Stimulated activated naive B cell treated with anti-CD40 and anti-IgM and Interleukin-4, amounts not matched to agents 10 μg/mL and 1 μg/mL and 100 μg/mL, for 72 hours (primary cell): ENCODE data around the gene COL12A1.
A peak's percentile ranks its signal among the peaks of the same experiment; 100 is the strongest.

Experiments
- ATAC-seq, 2 donors: fragments of 150-1000 bp; cut with Tn5 transposase; replicated peaks; 2 replicates each; pipeline ENCODE4 v1.10.0; 2021; ENCODE audit warnings: moderate library complexity in 1 of 2
- DNase-seq: peaks from one replicate; pipeline ENCODE4 v3.0.0; 2021
- H3K27ac Mint-ChIP-seq: one replicate; pipeline ENCODE4 v1.8.0; 2022; ENCODE audit warnings: mild to moderate bottlenecking, mixed read lengths
- H3K27me3 Mint-ChIP-seq, 2 donors: one replicate each; pipeline ENCODE4 v1.8.0; 2022; ENCODE audit warnings: mixed read lengths in 2 of 2
- H3K36me3 Mint-ChIP-seq, 2 donors: one replicate each; pipeline ENCODE4 v1.8.0; 2022; ENCODE audit warnings: mixed read lengths in 2 of 2, mild to moderate bottlenecking in 1 of 2
- H3K4me1 Mint-ChIP-seq, 2 donors: one replicate each; pipeline ENCODE4 v1.8.0; 2022; ENCODE audit warnings: mixed read lengths in 2 of 2, mild to moderate bottlenecking in 1 of 2
- H3K4me3 Mint-ChIP-seq, 2 donors: one replicate each; pipeline ENCODE4 v1.8.0; 2022; ENCODE audit warnings: mild to moderate bottlenecking in 2 of 2, mixed read lengths in 2 of 2, moderate library complexity in 1 of 2
- H3K9me3 Mint-ChIP-seq, 2 donors: one replicate each; pipeline ENCODE4 v1.8.0; 2022; ENCODE audit warnings: mixed read lengths in 2 of 2, mild to moderate bottlenecking in 1 of 2

Gene COL12A1

DNA sequence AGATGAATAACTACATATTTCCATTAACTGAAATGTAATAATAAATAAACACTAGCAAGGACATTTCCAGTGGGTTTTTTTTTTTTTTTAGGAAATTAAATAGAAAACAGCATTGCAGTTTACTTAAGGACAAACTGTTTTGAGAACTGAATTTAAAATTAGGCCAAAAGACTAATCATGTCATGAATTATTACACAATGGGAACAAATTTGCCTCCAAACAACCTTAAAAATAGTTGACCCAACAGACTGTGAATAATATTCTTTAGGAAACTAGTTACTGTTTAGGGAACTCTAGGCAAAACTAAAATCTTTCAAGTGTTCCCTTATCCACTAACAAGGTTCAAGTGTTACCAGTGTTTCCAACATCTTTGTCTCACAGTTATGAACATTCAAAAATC lies 16.4 kb upstream of the COL12A1 start:
- no peak overlapping the region for H3K27ac Mint-ChIP-seq
- no peak for DNase-seq
- H3K27me3 Mint-ChIP-seq: peaks cover 23 to 51% of the 10 kb centered on the region in 2 donors
- H3K9me3 Mint-ChIP-seq: no peaks in the 10 kb centered on the region
- H3K4me1 Mint-ChIP-seq: peaks cover under 1 to 5% of the 10 kb centered on the region in 2 donors
- no peak overlapping the region for H3K4me3 Mint-ChIP-seq
- H3K36me3 Mint-ChIP-seq: no peaks in the 10 kb centered on the region
- no peak for ATAC-seq

DNA sequence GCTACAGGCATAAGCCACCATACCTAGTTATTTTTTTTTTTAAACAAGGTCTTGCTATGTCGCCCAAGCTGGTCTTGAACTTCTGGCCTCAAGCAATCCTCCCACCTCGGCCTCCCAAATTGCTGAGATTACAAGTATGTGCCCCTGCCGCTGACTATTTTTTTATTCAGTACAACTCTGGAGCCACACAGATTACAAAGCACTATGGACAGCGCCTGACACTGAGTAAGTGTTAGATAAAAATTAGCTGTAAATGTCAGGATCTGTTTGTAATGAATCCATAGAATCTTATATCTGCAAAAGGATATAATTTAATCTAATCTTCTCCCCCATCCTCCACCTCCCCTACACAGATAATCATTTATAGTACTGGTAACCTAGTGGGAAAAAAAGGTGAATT lies 15.3 kb upstream of the COL12A1 start:
- DNase-seq (no peak), ATAC-seq (no peak)
- H3K4me1 Mint-ChIP-seq: peaks cover 2 to 9% of the 10 kb centered on the region in 2 donors
- no peak overlapping the region for H3K4me3 Mint-ChIP-seq
- H3K27me3 Mint-ChIP-seq: peaks cover 22 to 49% of the 10 kb centered on the region in 2 donors
- H3K9me3 Mint-ChIP-seq: no peaks in the 10 kb centered on the region
- no peak overlapping the region for H3K27ac Mint-ChIP-seq
- H3K36me3 Mint-ChIP-seq: no peaks in the 10 kb centered on the region

DNA sequence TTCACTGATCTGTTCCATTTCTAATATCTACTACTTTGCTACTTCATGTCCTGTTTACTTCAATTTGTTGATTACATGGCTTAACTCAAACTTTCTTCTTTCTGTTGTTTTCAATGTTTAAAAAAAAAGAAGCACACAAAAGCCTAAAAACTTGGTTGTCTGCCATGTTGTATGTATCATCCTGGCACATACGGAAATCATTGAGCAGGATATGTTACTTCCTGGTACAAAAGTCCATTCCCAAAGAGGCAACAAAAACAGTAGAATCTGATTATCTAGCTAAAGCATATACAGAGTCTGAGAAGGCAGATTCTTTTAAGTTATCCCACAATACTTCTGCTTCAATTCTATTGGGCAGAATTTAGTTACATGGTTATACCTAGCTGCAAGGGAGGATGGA lies 14.5 kb upstream of the COL12A1 start:
- peaks cover 22 to 55% of the 10 kb centered on the region in 2 donors for H3K27me3 Mint-ChIP-seq
- no peaks in the 10 kb centered on the region for H3K9me3 Mint-ChIP-seq
- H3K36me3 Mint-ChIP-seq: no peaks in the 10 kb centered on the region
- no peak overlapping the region for H3K27ac Mint-ChIP-seq
- DNase-seq: no peak
- peaks cover 2 to 9% of the 10 kb centered on the region in 2 donors for H3K4me1 Mint-ChIP-seq
- H3K4me3 Mint-ChIP-seq: no peak overlapping the region
- ATAC-seq: no peak

DNA sequence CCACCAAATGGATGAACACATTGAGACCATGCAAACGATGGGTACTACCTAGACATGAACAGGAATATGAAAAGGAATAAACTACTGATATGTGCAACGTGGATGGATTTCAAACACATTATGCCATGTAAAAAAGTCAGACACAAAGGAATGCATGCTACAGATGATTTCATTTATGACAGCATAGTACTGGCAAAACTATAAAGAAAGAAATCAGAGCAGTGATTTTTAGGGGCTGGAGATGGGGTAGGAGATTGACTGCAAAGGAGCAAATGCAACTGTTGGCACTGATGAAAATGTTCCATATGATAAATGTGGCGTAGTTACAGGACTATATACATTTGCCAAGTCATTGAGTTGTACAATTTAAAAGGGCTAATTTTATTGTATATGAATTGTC lies 13.4 kb upstream of the COL12A1 start:
- Mint-ChIP-seq H3K36me3 (no peaks in the 10 kb centered on the region), H3K9me3 (no peaks in the 10 kb centered on the region), H3K4me1 (peaks cover 2 to 9% of the 10 kb centered on the region in 2 donors), H3K27ac (no peak overlapping the region), H3K4me3 (no peak overlapping the region), H3K27me3 (peaks cover 18 to 49% of the 10 kb centered on the region in 2 donors)
- DNase-seq (no peak), ATAC-seq (no peak)

DNA sequence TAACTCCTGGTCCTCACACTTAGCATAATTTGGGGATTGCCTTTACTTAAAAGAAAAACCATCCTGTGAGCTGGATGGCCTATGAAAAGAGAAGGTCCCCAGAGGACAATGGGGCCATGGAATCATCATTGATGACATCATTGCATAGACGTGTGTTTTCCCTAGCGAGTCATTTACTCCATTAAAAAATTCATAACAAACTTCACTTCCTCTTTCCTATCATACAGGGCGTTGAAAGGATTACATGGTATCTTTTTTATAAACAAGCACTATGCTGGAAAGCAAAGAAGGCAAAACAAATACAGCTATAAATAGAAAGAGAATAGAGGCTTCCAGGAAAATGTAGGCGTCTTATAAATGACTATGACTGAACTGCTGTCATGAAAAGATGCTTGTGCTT lies 11.3 kb upstream of the COL12A1 start:
- Mint-ChIP-seq H3K36me3 (no peaks in the 10 kb centered on the region), H3K4me3 (no peak overlapping the region), H3K27me3 (peaks cover 15 to 42% of the 10 kb centered on the region in 2 donors), H3K27ac (no peak overlapping the region), H3K9me3 (no peaks in the 10 kb centered on the region), H3K4me1 (peaks cover 2 to 9% of the 10 kb centered on the region in 2 donors)
- peak; percentile 87 to 89 for ATAC-seq
- DNase-seq: no peak

DNA sequence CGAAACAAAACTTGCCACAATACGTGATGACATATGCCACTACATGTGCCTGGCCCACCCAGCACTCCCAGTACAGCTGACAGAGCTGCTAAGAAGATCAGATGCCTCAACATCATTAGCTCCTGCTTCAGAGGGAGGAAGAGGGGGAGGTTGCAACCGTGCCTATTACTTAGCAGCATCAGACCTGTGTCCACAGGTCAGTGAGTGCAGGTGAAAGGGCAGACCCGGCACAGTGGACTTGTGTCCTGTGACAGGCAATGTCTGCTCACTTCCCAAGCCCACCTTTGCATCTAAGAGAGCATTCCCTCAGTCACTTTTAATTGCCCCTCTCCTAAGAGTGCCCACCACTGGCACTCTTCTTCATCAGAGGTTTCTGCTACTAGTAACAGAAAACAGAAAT lies 9.4 kb upstream of the COL12A1 start:
- Mint-ChIP-seq H3K4me3 (no peak overlapping the region), H3K9me3 (no peaks in the 10 kb centered on the region), H3K4me1 (peaks cover 2 to 9% of the 10 kb centered on the region in 2 donors), H3K27me3 (peaks cover 24 to 55% of the 10 kb centered on the region in 2 donors), H3K27ac (peak overlapping the region; percentile 51), H3K36me3 (no peaks in the 10 kb centered on the region)
- DNase-seq (no peak), ATAC-seq (no peak)

DNA sequence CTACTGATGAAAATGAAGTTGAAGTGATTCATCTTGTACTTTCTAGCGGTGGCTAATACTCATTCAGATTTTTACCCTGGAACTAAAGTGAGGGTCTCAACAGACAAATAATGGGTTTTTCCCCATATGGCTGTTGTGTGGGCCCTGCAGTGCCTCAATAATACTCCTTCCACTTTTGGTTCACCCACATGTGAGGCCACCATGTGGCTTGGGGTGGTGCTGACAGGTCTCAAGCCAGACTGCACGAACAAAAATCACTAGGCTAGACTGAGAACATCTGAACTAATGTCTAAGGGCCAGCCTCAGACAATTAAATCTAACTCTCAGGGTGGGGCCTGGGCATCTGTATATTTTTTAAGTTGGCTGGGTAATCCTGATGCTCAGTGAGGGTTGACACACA lies 7.9 kb upstream of the COL12A1 start:
- DNase-seq: no peak
- no peak overlapping the region for H3K27ac Mint-ChIP-seq
- no peaks in the 10 kb centered on the region for H3K36me3 Mint-ChIP-seq
- H3K4me1 Mint-ChIP-seq: peaks cover 7 to 15% of the 10 kb centered on the region in 2 donors
- peak in 1 of 2 donors; percentile 29 for ATAC-seq
- H3K4me3 Mint-ChIP-seq: no peak overlapping the region
- H3K27me3 Mint-ChIP-seq: peaks cover 28 to 57% of the 10 kb centered on the region in 2 donors
- no peaks in the 10 kb centered on the region for H3K9me3 Mint-ChIP-seq

DNA sequence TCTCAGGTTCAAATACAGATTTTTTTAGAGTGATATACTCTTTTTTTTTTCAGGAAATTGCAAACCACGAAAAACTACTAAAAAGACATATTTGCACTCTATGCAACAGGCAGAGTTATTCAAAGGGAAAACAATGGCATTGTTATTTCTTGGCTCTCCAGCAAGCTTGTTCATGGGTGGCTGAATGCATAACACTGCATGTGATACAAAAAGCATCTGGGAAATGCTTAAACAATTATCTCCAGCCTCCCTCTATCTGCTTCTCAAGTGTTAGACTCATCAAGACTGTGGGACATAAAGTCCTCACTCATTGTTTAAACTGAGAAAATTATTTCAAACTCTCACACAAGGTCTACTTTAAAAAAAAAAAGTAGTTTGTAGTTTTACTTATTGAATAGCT lies 7.3 kb upstream of the COL12A1 start:
- H3K36me3 Mint-ChIP-seq: no peaks in the 10 kb centered on the region
- peaks cover 31 to 60% of the 10 kb centered on the region in 2 donors for H3K27me3 Mint-ChIP-seq

DNA sequence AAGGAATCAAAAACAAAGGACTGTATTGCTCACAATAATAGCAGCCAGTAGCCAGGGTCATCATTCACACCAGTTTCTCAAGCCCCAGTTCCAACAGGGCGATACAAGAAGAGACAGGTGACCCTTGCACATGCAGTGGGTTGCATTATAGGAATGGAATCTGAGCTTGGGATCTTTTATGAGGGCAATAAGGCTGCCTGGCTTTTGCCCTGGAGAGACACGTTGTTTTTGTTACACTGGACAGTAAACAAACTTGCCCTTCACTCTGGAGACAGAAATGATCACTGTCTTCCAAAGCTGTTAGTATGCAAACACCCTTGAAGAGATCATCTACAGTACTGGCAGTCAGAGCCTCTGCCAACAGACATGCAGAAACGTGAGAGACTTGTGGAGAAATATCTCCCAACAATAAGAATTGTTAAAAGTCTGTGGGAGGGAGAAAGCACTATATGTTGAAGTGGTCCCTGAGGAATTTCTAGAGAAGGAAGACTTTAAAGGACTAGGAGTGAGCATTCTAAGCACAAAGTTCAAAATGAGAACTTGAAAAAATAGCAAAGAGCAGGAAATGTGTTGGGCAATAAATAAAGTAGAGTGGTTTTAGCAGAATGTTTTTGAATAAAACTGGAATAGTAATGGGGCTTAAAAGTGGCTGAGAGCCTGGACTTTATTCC lies 6.2 kb upstream of the COL12A1 start:
- Mint-ChIP-seq H3K4me3 (no peak overlapping the region), H3K36me3 (no peaks in the 10 kb centered on the region), H3K4me1 (peaks cover 22 to 24% of the 10 kb centered on the region in 2 donors), H3K9me3 (no peaks in the 10 kb centered on the region), H3K27ac (no peak overlapping the region), H3K27me3 (peaks cover 42 to 63% of the 10 kb centered on the region in 2 donors)
- DNase-seq (no peak), ATAC-seq (no peak)

More for the DNA sequence above, 7.3 kb upstream of the COL12A1 start:
- no peak for DNase-seq
- no peaks in the 10 kb centered on the region for H3K9me3 Mint-ChIP-seq
- H3K27ac Mint-ChIP-seq: no peak overlapping the region
- H3K4me1 Mint-ChIP-seq: peaks cover 13 to 21% of the 10 kb centered on the region in 2 donors
- H3K4me3 Mint-ChIP-seq: no peak overlapping the region
- no peak for ATAC-seq

DNA sequence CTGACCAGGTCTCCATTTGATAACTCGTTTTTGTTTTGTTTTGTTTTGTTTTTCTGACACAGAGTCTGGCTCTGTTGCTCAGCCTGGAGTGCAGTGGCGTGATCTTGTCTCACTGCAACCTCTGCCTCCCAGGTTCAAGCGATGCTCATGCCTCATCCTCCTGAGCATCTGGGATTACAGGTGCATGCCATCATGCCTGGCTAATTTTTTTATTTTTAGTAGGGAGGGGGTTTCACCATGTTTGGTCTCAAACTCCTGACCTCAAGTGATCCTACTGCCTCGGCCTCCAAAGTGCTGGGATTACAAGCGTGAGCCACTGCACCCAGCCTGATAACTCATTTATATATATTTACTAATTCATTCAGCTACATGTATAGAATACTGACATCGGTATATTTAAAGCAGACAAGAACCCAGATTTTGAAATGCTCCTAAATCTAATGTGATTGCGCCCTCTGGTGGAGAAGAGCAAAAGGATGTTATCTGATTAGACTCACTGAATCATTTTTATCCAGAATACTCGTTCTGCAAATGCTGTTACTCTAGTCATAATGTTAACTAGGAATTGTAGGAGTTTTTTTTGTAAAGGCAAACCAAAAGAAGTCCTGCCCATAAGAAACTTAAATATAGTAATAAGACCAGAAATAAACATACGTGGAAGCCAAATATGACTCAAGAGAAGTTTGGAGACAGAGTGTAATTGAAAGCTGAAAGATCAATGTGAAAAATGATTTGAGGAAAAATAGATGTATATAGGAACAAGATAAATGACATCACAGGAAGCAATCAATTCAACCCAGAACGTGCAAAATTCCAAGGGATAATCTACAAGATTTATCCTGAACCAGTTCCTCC lies 5.3 kb upstream of the COL12A1 start:
- no peak for ATAC-seq
- H3K27ac Mint-ChIP-seq: no peak overlapping the region
- H3K4me3 Mint-ChIP-seq: no peak overlapping the region
- no peaks in the 10 kb centered on the region for H3K36me3 Mint-ChIP-seq
- H3K4me1 Mint-ChIP-seq: peaks cover 28 to 32% of the 10 kb centered on the region in 2 donors
- H3K9me3 Mint-ChIP-seq: no peaks in the 10 kb centered on the region
- no peak for DNase-seq
- peaks cover 51 to 73% of the 10 kb centered on the region in 2 donors for H3K27me3 Mint-ChIP-seq

DNA sequence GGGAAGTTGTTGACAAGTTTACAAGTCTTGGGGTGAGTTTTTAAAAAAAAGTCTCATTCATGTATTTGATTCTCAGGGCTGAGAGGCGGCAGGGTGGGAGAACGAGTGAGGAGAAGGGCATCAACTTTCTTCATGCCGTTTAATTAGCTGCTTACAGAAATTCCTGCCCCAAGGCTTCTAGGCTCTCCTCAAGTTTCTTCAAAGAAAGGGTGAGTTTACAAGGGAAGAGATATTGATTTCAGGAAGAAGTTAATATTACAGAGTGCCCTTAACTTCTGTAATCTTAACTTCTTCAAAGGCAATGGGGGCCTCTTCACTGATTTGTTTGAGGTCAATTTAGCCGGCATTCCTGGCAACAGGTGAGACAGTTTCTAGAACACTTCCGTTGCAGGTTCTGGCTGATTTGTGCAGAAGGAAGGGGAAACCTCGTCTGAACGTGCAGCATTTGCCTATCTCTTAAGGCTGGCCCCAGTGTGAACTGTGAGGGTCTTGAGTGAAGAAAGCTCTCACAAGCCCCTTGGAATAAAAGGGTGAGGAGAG lies 3.4 kb upstream of the COL12A1 start:
- H3K36me3 Mint-ChIP-seq: no peaks in the 10 kb centered on the region
- H3K9me3 Mint-ChIP-seq: no peaks in the 10 kb centered on the region
- peak overlapping the region; percentile 85 to 88 for H3K4me3 Mint-ChIP-seq
- H3K27me3 Mint-ChIP-seq: peaks cover 70 to 79% of the 10 kb centered on the region in 2 donors
- H3K4me1 Mint-ChIP-seq: peaks cover 43 to 51% of the 10 kb centered on the region in 2 donors
- DNase-seq: no peak
- H3K27ac Mint-ChIP-seq: peak overlapping the region; percentile 64
- ATAC-seq: no peak

DNA sequence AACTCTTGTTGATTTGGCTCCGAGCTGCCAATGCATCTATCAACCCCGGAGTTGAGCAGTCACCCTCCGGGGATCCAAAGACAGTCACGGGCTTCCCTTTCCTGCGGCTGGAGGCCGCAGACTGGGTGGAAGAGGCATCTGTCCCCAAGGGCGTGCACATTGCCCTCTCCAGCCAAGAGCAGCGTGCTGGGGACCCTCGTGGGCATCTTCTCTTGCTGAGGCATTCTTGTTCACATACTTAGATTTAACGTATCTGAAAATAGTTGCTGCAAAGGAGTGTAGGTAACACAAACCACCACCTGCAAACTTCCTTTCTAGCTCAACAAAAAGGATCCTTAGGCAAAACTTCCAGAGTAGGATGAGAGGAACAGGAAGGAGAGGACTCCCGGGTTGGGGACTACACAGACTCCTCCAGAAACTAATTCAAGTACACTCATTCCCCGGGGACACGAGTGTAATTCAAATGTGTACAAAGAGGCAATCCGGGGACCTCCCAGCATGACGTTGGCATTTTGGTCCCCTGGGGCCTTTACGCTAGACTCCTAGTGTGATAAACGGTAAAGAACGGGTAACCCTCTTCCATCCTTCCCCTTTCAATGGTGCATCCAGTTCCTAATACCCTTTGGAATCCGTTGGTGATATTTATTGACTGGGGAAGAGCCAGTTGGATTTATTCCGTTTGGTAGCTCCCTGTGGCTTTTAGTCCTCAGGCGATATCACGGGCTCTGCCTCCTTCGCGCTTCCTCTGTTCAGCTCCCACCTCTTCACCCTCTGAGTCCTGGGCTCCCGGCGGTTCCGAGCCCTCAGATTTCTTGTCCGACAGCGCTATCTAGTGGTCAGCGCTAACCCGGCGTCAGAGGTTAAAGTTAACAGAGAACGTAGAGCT lies 2.7 kb upstream of the COL12A1 start:
- H3K36me3 Mint-ChIP-seq: no peaks in the 10 kb centered on the region
- H3K4me3 Mint-ChIP-seq: peak overlapping the region; percentile 85 to 88
- peaks cover 46 to 53% of the 10 kb centered on the region in 2 donors for H3K4me1 Mint-ChIP-seq
- peaks cover 77 to 86% of the 10 kb centered on the region in 2 donors for H3K27me3 Mint-ChIP-seq
- ATAC-seq (peak; percentile 87), DNase-seq (peak; percentile 77)
- H3K9me3 Mint-ChIP-seq: no peaks in the 10 kb centered on the region
- H3K27ac Mint-ChIP-seq: peak overlapping the region; percentile 64

DNA sequence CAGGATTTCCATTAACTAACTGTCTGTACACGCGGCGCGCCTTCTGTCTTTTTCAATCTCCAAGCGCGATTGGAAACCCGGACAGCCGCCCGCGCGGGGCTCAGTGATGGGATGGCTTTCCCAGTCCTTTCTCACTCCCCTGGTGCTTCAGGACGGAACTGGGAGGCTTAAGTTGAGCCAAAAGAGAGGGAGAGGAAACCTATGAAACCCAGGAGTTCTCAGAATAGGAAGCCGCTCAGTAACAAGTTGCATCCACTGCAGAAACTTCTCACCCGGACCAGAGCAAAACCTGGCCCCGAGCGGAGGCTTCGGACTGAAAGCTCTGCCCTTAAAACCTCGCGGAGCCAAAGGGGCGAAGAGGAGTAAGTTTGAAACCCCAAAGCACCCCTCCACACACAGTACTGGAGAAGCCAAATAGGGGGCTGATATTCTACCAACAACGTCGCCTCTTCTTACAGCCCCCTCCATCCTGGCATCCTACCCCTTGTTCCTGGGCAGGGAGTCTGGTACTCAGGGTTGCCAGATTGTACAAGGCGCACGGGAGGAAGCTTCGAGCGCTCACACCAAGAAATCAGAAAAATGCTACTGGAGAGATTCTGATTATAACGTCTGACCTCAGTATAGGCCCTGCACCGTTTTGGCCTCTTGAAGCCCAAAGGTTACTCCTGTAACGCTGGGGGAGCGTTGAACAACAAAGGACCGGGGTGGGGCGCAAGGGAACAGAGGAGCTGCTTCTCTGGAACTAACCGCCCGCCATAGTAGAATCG lies 906 bp upstream of the COL12A1 start:
- peak overlapping the region; percentile 85 to 88 for H3K4me3 Mint-ChIP-seq
- peak overlapping the region; percentile 42 for H3K27ac Mint-ChIP-seq
- H3K9me3 Mint-ChIP-seq: no peaks in the 10 kb centered on the region
- ATAC-seq (no peak), DNase-seq (no peak)
- peaks cover 54 to 65% of the 10 kb centered on the region in 2 donors for H3K4me1 Mint-ChIP-seq
- no peaks in the 10 kb centered on the region for H3K36me3 Mint-ChIP-seq
- H3K27me3 Mint-ChIP-seq: peaks cover 85 to 90% of the 10 kb centered on the region in 2 donors
